GM12874 (cell line): ENCODE measurements around the gene SLC7A8.

Experiments used
- CTCF ChIP-seq: IDR thresholded peaks from 2 replicates; pipeline ENCODE4 v1.5.1; 2011; ENCODE audit warnings: low read depth, mild to moderate bottlenecking, control low read depth, low read length, moderate library complexity; ENCODE audit not compliant: insufficient read depth

SLC7A8 gene

GRCh38 chr14:23175823-23176222 is 7.6 kb downstream of the SLC7A8 start:
- no peak for TF ChIP-seq CTCF

- TF ChIP-seq CTCF = no peak
Measured at GRCh38 chr14:23174296-23175184, 8.9 kb downstream of the SLC7A8 start.

GRCh38 chr14:23173796-23174195 is 9.7 kb downstream of the SLC7A8 start:
- TF ChIP-seq CTCF = no peak

- TF ChIP-seq CTCF = no peak
Measured at GRCh38 chr14:23173031-23173430, 10.4 kb downstream of the SLC7A8 start.

- no peak for TF ChIP-seq CTCF
Measured at GRCh38 chr14:23172574-23172973, 10.9 kb downstream of the SLC7A8 start.

DNA sequence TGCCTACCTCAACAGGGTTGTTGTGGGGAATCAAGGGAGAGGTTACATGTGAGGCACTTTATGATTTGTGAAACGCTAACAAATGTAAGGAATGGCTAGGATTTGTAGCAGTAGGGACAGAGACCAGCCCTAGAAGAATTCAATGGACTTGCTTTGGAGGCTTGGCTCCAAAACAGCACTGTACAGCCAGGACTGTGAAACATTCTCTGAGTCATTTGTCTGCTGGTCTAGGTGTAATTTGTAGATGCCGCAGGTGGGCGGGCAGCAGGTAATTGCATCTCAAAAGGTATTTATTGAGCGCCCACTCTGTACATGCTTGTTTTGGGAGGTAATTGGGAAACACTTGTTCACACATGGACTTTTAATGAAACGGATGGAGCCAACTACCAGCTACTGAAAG is 11.4 kb downstream of the SLC7A8 start:
- no peak for TF ChIP-seq CTCF

DNA sequence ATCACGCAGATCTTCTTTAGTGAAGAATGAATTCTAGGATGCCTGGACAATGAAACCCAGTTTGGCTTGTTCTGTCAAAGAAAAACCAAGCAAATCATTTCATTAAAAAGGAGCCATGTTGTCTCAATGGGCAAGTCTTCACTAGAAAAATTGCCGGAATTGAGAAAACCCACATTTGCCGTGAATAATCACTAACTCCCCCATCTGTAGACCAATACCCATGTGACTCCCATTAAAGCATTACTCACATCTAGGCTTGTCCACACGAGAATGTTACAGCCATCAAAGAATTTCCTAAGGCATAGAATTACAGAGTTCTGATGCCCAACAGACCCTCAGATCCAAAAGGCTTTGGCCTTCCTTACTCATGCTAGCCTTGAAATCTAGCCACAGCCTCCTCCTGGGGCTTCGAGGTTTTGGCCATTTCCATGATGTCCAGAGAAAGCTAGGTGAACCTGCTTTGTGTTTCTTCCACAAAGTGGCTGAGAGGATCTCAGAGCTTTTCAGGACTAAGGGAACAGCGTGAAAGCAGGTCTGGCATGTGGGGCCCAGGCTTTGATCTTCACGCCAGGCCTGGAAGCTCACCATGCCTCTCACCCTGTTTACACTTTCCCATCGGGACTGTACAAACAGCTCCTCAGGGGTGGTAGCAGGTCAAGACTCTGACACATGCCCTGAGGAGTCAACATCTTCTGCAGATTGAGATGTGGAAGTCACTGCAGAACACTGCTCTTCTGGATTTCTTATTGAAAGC is 12.1 kb downstream of the SLC7A8 start:
- no peak for TF ChIP-seq CTCF
